Gastroesophageal sphincter (tissue), 3 donors: Measurements from ENCODE around the gene PID1.

ENCODE experiments used
- CTCF ChIP-seq, 4 experiments: fragments of 200-600 bp in 2 of 4; fragments of 450-650 bp in 2 of 4; sonication (generic) in 1 of 4; IDR thresholded peaks; one replicate each; pipeline ENCODE4 v1.5.1; 2017 to 2019; ENCODE audit warnings: antibody characterized with exemption in 4 of 4, mild to moderate bottlenecking in 2 of 4, moderate library complexity in 2 of 4
- EP300 ChIP-seq: sonication (generic); formaldehyde crosslinking; IDR thresholded peaks from one replicate; pipeline ENCODE4 v1.6.1; 2017; ENCODE audit warnings: antibody characterized with exemption, mild to moderate bottlenecking
- POLR2A ChIP-seq, 2 donors: fragments of 450-650 bp; IDR thresholded peaks; one replicate each; pipeline ENCODE4 v1.6.1; 2017; ENCODE audit warnings: antibody characterized with exemption in 2 of 2, mild to moderate bottlenecking in 2 of 2, moderate library complexity in 1 of 2

- TF ChIP-seq EP300: no peak
- TF ChIP-seq CTCF (IDR thresholded peaks at IDR 0.05): no peak
- no peak for TF ChIP-seq POLR2A (IDR thresholded peaks at IDR 0.05)
Measured at GRCh38 chr2:229003256-229003655, 267.8 kb downstream of the PID1 start.
